HPDE6-E6E7 (cell line): Measurements from ENCODE around the gene PAK1IP1.
"Not testable (repeated sequence)": the region's sequence is repeated elsewhere in the genome, so short reads cannot be mapped to it uniquely, and the experiment has no call there.

Source experiments
- DNase-seq: peaks from one replicate; pipeline ENCODE4 v3.0.0; 2011; ENCODE audit warnings: missing footprints; ENCODE audit errors: extremely low spot score

PAK1IP1 gene

GRCh38 chr6:10743515-10743914 is 48.7 kb downstream of the PAK1IP1 start:
- no peak for DNase-seq

GRCh38 chr6:10745116-10745515 is 50.3 kb downstream of the PAK1IP1 start:
- no peak for DNase-seq

GRCh38 chr6:10746915-10747250 is 52.1 kb downstream of the PAK1IP1 start:
- no peak for DNase-seq

- peak; percentile 94 for DNase-seq
Observed at GRCh38 chr6:10747251-10747972, 52.6 kb downstream of the PAK1IP1 start, which contains the start of gene TMEM14B. TSS of gene TMEM14B (plus strand) at chr6:10747805. CDS start at chr6:10749246, 1,441 bp downstream.

GRCh38 chr6:10749734-10750133 is 55.0 kb downstream of the PAK1IP1 start:
- DNase-seq = no peak

GRCh38 chr6:10750568-10750967 is 55.8 kb downstream of the PAK1IP1 start:
- not testable (repeated sequence) for DNase-seq

GRCh38 chr6:10751757-10752156 is 57.0 kb downstream of the PAK1IP1 start:
- DNase-seq = not testable (repeated sequence)

- DNase-seq = no peak
Observed at GRCh38 chr6:10756085-10756484, 61.3 kb downstream of the PAK1IP1 start.
